Glutamatergic neuron (in vitro differentiated cells): ENCODE results near the gene MAMDC4. TPM values are rescaled to one million over a fixed set of nuclear protein-coding genes. Genes with fewer than 3 reads are reported as not detected.

Source experiments
- DNase-seq: peaks from one replicate; pipeline ENCODE4 v3.0.0; 2022
- H3K27ac Mint-ChIP-seq: one replicate; pipeline ENCODE4 v1.8.0; 2020; ENCODE audit warnings: mild to moderate bottlenecking, mixed read lengths, inconsistent platforms; ENCODE audit not compliant: unreplicated experiment
- H3K27me3 Mint-ChIP-seq: one replicate; pipeline ENCODE4 v1.8.0; 2020; ENCODE audit warnings: mild to moderate bottlenecking, moderate library complexity, mixed read lengths, inconsistent platforms; ENCODE audit not compliant: unreplicated experiment
- H3K36me3 Mint-ChIP-seq: one replicate; pipeline ENCODE4 v1.8.0; 2020; ENCODE audit warnings: mild to moderate bottlenecking, mixed read lengths, inconsistent platforms; ENCODE audit not compliant: unreplicated experiment
- H3K4me1 Mint-ChIP-seq: one replicate; pipeline ENCODE4 v1.8.0; 2020; ENCODE audit warnings: mild to moderate bottlenecking, low read depth, mixed read lengths, inconsistent platforms; ENCODE audit not compliant: unreplicated experiment
- H3K4me3 Mint-ChIP-seq: one replicate; pipeline ENCODE4 v1.8.0; 2020; ENCODE audit warnings: mild to moderate bottlenecking, mixed read lengths, inconsistent platforms; ENCODE audit not compliant: unreplicated experiment
- H3K9me3 Mint-ChIP-seq: one replicate; pipeline ENCODE4 v1.8.0; 2020; ENCODE audit warnings: mild to moderate bottlenecking, moderate library complexity, mixed read lengths, inconsistent platforms; ENCODE audit not compliant: unreplicated experiment
- total RNA-seq: library from RNA; stranded (reverse); fragmentation: NEBNext Ultra II Directional; extraction: Animal tissue kit (Norgen Biotek cat#: 25700); gene quantifications from one replicate; pipeline ENCODE4 v1.2.1, GENCODE V29; 2021; ENCODE audit not compliant: unreplicated experiment
- TF ChIP-seq, protein P1 (sequence below): fragments of 200-600 bp; sonication (generic); IDR thresholded peaks from one replicate; pipeline ENCODE4 v1.5.0; 2021; ENCODE audit not compliant: partially characterized antibody, unreplicated experiment

The MAMDC4 gene
- total RNA-seq, 1 donor from 2014 or later: 17.6 TPM

DNA sequence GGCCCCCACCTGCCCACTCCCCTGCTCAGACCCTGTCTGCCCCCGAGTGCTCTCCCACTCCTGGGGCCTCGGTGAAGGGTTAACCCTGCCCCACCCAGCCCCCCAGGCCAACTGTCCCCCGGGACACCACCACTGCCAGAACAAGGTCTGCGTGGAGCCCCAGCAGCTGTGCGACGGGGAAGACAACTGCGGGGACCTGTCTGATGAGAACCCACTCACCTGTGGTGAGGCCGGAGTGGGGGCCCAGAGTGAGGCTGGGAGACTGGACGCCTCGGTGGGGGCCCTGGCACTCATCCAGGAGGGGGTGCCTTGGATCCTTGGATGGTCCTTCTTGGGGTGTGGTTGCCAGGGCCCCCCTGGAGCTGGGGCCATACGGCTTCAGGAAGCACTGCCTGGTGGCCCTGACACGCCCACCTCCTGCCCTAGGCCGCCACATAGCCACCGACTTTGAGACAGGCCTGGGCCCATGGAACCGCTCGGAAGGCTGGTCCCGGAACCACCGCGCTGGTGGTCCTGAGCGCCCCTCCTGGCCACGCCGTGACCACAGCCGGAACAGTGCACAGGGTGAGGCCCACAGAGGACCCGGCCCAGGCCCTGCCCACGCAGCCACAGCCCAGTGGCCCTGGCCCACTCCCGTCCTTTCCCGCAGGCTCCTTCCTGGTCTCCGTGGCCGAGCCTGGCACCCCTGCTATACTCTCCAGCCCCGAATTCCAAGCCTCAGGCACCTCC, 2.1 kb downstream of the MAMDC4 start:
- H3K4me3 Mint-ChIP-seq: no peak overlapping the region
- peaks cover 2% of the 10 kb centered on the region for H3K4me1 Mint-ChIP-seq
- TF ChIP-seq, protein P1, sequence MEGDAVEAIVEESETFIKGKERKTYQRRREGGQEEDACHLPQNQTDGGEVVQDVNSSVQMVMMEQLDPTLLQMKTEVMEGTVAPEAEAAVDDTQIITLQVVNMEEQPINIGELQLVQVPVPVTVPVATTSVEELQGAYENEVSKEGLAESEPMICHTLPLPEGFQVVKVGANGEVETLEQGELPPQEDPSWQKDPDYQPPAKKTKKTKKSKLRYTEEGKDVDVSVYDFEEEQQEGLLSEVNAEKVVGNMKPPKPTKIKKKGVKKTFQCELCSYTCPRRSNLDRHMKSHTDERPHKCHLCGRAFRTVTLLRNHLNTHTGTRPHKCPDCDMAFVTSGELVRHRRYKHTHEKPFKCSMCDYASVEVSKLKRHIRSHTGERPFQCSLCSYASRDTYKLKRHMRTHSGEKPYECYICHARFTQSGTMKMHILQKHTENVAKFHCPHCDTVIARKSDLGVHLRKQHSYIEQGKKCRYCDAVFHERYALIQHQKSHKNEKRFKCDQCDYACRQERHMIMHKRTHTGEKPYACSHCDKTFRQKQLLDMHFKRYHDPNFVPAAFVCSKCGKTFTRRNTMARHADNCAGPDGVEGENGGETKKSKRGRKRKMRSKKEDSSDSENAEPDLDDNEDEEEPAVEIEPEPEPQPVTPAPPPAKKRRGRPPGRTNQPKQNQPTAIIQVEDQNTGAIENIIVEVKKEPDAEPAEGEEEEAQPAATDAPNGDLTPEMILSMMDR: no peak
- H3K27ac Mint-ChIP-seq: no peak overlapping the region
- peaks cover 5% of the 10 kb centered on the region for H3K27me3 Mint-ChIP-seq
- H3K9me3 Mint-ChIP-seq: peaks cover 1% of the 10 kb centered on the region
- H3K36me3 Mint-ChIP-seq: no peaks in the 10 kb centered on the region
- peak; percentile 18 for DNase-seq

DNA sequence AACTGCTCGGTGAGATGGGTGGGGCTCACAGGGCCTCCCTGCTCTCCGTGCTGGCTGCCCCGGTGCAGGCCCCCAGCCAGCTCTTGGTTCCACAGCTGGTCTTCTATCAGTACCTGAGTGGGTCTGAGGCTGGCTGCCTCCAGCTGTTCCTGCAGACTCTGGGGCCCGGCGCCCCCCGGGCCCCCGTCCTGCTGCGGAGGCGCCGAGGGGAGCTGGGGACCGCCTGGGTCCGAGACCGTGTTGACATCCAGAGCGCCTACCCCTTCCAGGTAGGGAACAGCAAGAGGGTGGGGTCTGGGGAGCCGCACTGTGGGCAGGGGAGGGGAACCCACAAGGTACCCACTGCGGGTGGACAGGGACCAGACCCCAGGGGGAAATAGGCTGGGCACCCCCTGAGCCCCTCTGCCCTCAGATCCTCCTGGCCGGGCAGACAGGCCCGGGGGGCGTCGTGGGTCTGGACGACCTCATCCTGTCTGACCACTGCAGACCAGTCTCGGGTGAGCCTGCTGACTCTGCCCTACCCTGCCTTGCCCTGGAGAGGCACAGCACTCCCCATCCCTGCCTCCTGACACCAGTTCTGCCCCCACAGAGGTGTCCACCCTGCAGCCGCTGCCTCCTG, 2.8 kb downstream of the MAMDC4 start:
- peaks cover 1% of the 10 kb centered on the region for H3K9me3 Mint-ChIP-seq
- H3K4me1 Mint-ChIP-seq: peaks cover 2% of the 10 kb centered on the region
- DNase-seq: peak; percentile 18
- no peak overlapping the region for H3K27ac Mint-ChIP-seq
- TF ChIP-seq, protein P1: no peak
- H3K36me3 Mint-ChIP-seq: no peaks in the 10 kb centered on the region
- H3K27me3 Mint-ChIP-seq: peaks cover 2% of the 10 kb centered on the region
- H3K4me3 Mint-ChIP-seq: no peak overlapping the region

DNA sequence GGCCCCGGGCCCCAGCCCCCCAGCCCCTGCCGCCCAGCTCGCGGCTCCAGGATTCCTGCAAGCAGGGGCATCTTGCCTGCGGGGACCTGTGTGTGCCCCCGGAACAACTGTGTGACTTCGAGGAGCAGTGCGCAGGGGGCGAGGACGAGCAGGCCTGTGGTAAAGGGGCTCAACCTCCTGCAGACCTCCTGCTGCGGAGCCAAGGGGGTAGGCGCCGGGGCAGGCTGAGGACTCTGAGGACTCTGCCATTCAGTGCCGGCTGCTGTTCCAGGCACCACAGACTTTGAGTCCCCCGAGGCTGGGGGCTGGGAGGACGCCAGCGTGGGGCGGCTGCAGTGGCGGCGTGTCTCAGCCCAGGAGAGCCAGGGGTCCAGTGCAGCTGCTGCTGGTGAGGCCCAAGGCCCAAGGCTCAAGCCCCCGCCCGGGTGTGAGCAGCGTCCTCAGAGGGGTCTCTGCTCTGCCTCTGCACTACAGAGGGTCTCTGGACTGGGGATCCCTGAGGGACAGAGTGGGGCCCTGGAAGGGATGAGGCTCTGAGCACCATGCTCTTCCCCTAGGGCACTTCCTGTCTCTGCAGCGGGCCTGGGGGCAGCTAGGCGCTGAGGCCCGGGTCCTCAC, 3.4 kb downstream of the MAMDC4 start:
- Mint-ChIP-seq H3K9me3 (peaks cover 2% of the 10 kb centered on the region), H3K27me3 (no peaks in the 10 kb centered on the region), H3K36me3 (no peaks in the 10 kb centered on the region), H3K27ac (no peak overlapping the region), H3K4me3 (no peak overlapping the region), H3K4me1 (peaks cover 2% of the 10 kb centered on the region)
- TF ChIP-seq, protein P1: no peak
- DNase-seq: peak; percentile 27

DNA sequence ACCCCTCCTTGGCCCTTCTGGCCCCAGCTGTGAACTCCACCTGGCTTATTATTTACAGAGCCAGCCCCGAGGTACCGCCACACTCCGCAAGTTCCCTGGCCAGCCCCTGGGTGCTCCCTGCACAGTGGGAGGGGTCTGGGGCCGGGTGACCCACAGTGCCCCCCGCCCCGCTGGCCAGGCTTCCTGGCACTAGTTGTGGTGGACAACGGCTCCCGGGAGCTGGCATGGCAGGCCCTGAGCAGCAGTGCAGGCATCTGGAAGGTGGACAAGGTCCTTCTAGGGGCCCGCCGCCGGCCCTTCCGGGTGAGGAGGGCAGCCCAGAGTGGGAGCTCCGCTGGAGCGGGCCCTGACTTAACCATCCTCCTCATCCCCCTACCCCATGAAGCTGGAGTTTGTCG, 3.9 kb downstream of the MAMDC4 start:
- Mint-ChIP-seq H3K27ac (no peak overlapping the region), H3K4me3 (no peak overlapping the region), H3K9me3 (peaks cover 2% of the 10 kb centered on the region), H3K27me3 (no peaks in the 10 kb centered on the region), H3K36me3 (no peaks in the 10 kb centered on the region), H3K4me1 (peaks cover 2% of the 10 kb centered on the region)
- peak; percentile 16 for DNase-seq
- TF ChIP-seq, protein P1: no peak
